LNCAP (cell line): Measurements from ENCODE around the gene DNASE1L3.

ENCODE experiments used
- TF ChIP-seq, protein P1 (sequence below): fragments of 450-650 bp; IDR thresholded peaks from 2 replicates; pipeline ENCODE4 v1.5.1; 2017; ENCODE audit warnings: mild to moderate bottlenecking

DNASE1L3 gene

DNA sequence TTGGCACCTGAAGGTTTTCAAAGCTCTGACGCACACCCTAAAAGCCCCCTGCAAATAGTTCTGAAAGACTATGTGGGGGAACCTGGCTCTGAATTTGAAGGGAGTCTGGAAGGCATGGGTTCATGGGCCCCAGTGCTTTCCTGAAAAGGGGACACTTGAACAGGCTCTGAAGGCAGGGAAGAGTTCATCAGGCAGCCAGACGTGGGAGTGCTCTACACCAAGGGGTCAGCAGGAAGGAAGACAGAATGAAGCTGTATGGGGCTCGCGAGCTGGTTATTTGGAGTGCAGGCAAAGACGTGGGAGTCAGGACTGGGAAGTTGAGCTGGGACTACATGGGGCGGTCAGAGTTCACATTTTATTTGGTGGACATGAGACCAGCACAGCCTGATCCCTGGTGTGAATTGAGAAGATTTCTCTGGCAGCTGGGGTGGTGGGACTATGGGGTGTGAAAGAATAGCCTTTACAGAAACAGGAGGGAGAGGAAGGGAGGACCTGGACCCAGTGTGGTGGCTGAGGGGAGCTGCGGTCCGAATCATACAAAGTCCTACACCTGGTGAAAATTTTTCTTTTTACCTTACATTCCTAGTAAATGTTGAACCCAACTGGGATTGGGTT is 39.4 kb upstream of the DNASE1L3 start:
- TF ChIP-seq, protein P1, sequence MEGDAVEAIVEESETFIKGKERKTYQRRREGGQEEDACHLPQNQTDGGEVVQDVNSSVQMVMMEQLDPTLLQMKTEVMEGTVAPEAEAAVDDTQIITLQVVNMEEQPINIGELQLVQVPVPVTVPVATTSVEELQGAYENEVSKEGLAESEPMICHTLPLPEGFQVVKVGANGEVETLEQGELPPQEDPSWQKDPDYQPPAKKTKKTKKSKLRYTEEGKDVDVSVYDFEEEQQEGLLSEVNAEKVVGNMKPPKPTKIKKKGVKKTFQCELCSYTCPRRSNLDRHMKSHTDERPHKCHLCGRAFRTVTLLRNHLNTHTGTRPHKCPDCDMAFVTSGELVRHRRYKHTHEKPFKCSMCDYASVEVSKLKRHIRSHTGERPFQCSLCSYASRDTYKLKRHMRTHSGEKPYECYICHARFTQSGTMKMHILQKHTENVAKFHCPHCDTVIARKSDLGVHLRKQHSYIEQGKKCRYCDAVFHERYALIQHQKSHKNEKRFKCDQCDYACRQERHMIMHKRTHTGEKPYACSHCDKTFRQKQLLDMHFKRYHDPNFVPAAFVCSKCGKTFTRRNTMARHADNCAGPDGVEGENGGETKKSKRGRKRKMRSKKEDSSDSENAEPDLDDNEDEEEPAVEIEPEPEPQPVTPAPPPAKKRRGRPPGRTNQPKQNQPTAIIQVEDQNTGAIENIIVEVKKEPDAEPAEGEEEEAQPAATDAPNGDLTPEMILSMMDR = no peak

DNA sequence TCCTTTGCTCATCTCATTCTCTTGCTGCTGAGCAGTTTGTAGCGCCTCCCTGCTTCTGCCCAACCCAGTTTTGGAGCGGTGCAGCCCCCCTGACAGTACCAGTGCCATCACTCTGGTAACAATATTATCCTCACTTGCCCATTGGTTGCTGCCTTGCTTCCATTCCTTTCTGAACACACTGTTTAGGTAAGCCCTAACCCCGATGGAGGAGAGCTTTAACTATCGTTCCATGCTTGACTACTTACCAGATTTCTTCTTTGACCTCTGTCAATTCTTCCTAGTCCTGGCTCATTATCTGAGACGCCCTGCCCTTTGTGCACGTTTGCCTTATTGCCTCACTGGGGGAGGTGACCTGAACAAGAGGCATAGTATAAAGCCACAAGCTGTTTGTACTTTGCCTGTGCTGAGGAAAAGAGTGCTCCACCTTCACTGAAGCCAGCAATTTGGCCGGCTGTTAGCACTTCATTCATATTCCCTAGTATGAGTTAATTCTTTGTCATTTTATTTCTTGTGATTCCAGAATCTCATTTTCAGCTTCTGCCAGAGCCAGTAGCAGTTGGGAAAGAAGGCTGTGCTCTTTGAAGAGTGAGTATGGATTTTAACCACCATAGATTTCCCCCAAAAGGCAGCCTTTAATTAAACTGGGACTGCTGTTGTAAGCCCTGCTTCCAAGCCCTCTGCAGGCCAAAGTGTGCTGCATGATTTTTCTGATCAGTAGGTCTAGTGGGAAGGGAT is 38.8 kb upstream of the DNASE1L3 start:
- TF ChIP-seq, protein P1 = no peak

DNA sequence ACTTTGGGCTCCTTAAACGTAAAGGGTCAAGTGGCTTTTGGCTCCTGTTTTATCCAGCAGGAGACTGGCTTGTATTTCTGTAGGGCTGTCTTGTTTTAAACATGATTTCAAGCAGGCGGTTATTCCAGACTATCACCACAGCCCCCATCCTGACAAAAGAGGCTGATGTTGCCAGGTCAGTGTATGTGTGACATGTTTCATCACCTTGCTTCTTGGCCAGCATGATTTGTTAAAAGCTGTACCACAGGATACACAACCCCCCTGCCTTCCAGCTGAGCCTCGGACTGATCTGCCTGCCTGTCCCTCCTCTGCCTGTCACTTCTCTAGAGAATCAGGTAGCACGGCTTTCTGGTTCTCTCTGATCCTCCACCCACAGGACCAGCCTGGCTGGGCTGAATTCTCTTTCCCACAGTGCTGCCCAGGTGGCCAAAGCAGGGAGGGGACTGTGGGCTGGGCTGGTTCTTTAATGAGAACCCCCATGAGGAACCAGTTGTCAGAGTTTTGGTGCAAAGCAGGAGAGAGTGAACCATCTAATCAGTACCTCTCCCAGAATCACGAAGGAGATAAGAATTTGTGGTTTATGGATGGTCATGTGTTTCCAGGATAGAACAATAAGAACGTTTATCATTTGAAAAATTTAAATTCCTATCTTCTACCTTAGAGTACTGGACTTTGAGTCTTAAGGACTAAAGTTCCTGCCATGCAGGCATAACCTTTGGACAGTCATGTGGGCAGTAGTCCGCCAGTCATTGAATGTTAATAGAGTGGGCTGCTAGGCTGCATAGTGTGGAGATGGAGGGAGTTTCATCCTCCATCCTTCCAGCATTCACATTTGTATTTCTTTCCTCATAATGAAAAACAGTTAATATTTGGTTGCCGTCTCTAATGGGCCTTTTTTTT is 35.6 kb upstream of the DNASE1L3 start:
- TF ChIP-seq, protein P1 = no peak

DNA sequence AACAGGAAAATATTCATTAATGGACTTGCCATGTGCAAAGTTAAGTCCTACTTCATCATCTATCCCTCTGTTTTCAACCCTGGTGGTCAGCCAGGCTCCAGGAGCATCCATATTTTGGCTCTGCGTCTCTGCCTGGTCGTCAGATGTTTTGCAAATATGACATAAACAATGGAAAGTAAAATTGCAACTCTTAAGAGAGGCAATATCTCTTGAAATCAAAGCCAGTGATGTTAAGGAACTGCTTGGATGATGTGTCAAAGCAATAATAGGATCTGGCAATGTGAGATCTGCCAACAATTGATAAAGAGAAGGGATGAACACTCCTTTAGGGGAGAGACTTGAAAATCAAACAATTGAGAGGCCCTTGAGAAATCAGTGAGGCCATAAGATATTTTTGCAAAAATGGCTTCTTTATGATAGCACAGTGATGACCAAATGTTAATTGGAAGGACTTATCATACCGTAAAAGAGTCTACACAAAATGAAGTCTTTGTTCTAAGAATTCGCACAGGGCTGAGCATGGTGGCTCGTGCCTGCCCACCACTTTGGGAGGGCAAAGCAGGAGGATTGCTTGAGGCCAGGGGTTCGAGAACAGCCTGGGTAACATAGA is 33.3 kb upstream of the DNASE1L3 start:
- TF ChIP-seq, protein P1 = no peak

DNA sequence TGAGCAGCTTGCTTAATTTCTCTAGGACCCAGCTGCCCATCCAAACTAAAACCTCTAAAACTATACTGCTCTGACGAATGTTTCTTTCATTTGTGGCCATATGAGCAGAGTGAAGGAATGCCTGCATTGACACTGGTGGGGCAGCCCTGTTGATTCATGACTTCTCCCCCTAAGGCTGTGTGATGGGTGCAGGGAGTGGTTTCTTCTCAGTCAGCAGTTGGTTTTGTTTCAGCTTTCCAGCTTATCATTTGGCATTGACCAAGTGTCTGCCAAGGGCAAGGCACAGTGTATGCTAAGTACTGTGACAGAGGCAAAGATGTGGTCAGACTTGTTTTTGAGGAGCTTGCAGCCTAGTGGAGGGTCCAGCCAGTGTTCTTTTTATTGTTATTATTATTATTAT is 31.6 kb upstream of the DNASE1L3 start:
- TF ChIP-seq, protein P1 = no peak

DNA sequence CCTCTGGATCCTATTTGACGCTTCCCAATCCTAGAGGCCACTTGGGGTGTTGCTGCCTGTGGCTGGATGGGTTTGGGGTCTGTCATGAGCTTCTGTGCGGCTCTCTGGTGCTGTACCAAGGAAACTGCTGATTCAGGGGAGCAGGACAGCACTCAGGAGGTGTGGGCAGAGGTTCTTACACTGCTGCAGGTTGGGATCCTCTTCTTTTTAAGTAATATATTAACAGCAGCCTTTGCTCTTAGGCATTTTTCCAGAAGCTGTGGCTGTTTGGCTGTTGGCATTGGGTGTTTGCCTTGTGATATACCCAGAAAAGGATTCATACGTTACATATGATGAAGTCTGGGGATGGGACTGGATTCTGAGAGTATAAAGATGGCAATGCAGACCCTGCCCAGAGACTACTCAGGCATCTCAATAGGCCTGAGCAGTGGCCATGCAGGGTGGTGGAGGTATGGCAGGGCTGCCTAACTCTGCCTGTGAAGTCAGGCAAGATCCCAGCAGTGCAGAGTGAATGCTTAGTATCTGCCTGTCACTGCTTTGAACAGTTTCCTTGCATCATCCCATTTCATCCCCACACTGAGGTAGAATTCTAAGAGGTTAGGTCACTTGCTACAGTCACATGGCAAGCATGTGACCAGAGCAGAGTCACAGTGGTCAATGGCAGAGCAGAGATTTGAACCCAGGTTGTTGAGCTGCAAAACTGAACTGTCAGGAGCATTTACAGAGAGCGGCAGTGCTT is 30.7 kb upstream of the DNASE1L3 start:
- TF ChIP-seq, protein P1 = no peak

DNA sequence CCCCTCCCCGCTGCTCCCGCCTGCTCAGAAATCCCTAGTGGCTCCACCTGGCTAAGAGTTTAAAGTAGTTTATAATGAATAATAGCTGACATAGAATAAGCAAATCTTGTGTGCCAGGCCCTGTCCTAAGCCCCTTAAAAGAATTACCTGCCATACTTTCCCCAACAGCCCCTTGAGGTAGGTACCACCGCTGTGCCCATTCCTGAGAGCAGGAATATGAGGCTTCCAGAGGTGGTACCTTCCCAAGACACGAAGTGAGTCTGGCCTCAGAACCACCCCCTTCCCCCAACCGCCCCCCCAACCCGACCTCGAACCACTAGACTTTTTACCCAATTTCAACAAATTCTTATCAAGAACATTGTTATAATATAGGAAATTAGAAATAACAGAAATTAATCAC is 28.1 kb upstream of the DNASE1L3 start:
- TF ChIP-seq, protein P1 = no peak
